Common myeloid progenitor, CD34-positive (primary cell): ENCODE results near the gene SLC38A7.
"Not testable (repeated sequence)": the region's sequence is repeated elsewhere in the genome, so short reads cannot be mapped to it uniquely, and the experiment has no call there.

Source experiments
- CTCF ChIA-PET: fragments of 350-600 bp; sonication (Branson Sonifier 250); formaldehyde crosslinking; loops from one replicate; lab custom pipeline; 2021; ENCODE audit warnings: antibody characterized with exemption; lab: Charles Lee
- POLR2A ChIA-PET: fragments of 350-600 bp; sonication (Branson Sonifier 250); formaldehyde crosslinking; loops from one replicate; lab custom pipeline; 2021; ENCODE audit warnings: antibody characterized with exemption; lab: Charles Lee
- DNase-seq, 3 donors: peaks; one replicate each; pipeline versions ENCODE4 v3.0.0 to v3.0.0-alpha.2; 2013
- H3K27ac ChIP-seq, 2 experiments: 1 replicate in 1 of 2; 2 replicates in 1 of 2; pipeline ENCODE4 v1.7.0; 2013; ENCODE audit warnings: inconsistent platforms in 2 of 2, low read length in 2 of 2, mild to moderate bottlenecking in 2 of 2, low read depth in 1 of 2, moderate library complexity in 1 of 2; ENCODE audit not compliant: severe bottlenecking in 2 of 2, insufficient read depth in 1 of 2, poor library complexity in 1 of 2
- H3K27me3 ChIP-seq, 5 experiments: replicated peaks in 2 of 5; 1 replicate in 3 of 5; 2 replicates in 2 of 5; pipeline versions ENCODE4 v1.6.1 to v1.7.0; 2013; ENCODE audit warnings: low read length in 4 of 5, mild to moderate bottlenecking in 2 of 5, moderate library complexity in 2 of 5, inconsistent platforms in 1 of 5; ENCODE audit not compliant: insufficient read depth in 5 of 5, control insufficient read depth in 4 of 5
- H3K36me3 ChIP-seq, 4 experiments: 1 replicate in 2 of 4; 2 replicates in 2 of 4; pipeline versions ENCODE4 v1.6.1 to v1.7.0; 2013; ENCODE audit warnings: low read length in 3 of 4, control low read depth in 1 of 4, mild to moderate bottlenecking in 1 of 4; ENCODE audit not compliant: control insufficient read depth in 4 of 4, insufficient read depth in 4 of 4
- H3K4me1 ChIP-seq, 4 experiments: 1 replicate in 3 of 4; 2 replicates in 1 of 4; pipeline versions ENCODE4 v1.6.1 to v1.7.1; 2013; ENCODE audit warnings: low read length in 3 of 4, mild to moderate bottlenecking in 3 of 4, control low read depth in 1 of 4, inconsistent platforms in 1 of 4, moderate library complexity in 1 of 4; ENCODE audit not compliant: control insufficient read depth in 4 of 4, insufficient read depth in 4 of 4; ENCODE audit errors: control extremely low read depth in 1 of 4
- H3K4me3 ChIP-seq, 7 experiments: 1 replicate in 4 of 7; 2 replicates in 3 of 7; pipeline versions ENCODE4 v1.5.1 to v1.7.0; 2013; ENCODE audit warnings: mild to moderate bottlenecking in 7 of 7, low read length in 6 of 7, moderate library complexity in 6 of 7, inconsistent platforms in 2 of 7, low read depth in 2 of 7, control low read depth in 1 of 7; ENCODE audit not compliant: insufficient read depth in 4 of 7, control insufficient read depth in 1 of 7; ENCODE audit errors: extremely low read depth in 1 of 7
- H3K9me3 ChIP-seq, 5 experiments: 1 replicate in 4 of 5; 2 replicates in 1 of 5; pipeline versions ENCODE4 v1.6.1 to v1.7.1; 2013; ENCODE audit warnings: low read length in 4 of 5, mild to moderate bottlenecking in 2 of 5, inconsistent platforms in 1 of 5, low read depth in 1 of 5, moderate library complexity in 1 of 5; ENCODE audit not compliant: control insufficient read depth in 4 of 5, insufficient read depth in 2 of 5; ENCODE audit errors: control extremely low read depth in 1 of 5
- WGBS: methylation state at CpG from one replicate; pipeline ENCODE4 v1.1.5; 2013; ENCODE audit not compliant: insufficient coverage; 5-methylcytosine and 5-hydroxymethylcytosine counted together

SLC38A7 gene

DNA sequence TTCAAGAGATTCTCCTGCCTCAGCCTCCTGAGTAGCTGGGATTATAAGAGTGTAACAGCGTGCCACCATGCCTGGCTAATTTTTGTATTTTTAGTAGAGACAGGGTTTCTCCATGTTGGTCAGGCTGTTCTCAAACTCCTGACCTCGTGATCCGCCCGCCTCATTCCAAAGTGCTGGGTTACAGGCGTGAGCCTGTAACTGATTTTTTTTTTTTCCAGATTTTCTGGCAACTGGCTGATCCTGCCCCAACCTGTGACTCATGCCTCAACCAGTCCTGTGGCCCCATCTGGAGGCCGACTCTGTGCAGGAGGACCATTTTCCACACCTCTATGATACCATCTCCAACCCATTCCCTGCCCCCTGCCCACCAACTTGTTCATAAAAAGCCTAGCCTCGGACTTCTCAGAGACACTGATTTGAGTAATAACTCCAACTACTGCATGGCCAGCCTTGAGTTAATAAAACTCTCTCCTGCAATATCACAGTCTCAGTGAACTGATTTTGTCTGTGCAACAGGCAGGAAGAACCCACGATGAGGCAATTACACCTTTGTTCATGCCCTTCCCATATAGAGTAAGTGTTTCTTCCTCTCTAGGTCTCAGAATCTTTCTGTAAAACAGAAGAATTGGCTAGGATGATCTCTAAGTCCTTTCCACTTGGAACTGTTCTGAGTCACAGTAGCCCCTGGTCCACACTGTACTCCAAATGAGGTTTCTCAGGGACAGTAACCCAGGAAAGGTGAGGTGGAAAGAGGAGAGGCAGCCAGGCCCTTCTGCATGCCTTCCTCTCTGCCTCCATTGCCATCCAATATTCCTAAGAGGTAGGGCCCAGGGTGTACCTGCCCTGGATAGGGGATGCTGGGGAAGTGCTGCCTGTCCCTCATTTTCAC, 46.2 kb downstream of the SLC38A7 start:
- Histone ChIP-seq H3K36me3 (no peaks in the 10 kb centered on the region), H3K4me3 (no peak overlapping the region), H3K27me3 (peaks cover 0 to 2% (median 0%) of the 10 kb centered on the region in 5 experiments), H3K9me3 (no peaks in the 10 kb centered on the region), H3K27ac (no peak overlapping the region), H3K4me1 (peaks cover 0 to 8% (median 5%) of the 10 kb centered on the region in 4 experiments)
- CTCF ChIA-PET: no interaction called here
- 81% methylated on average over 7 of the region's 8 CpGs for WGBS
- POLR2A ChIA-PET: no interaction called here
- peak in 2 of 3 donors; percentile 13 to 35 for DNase-seq

DNA sequence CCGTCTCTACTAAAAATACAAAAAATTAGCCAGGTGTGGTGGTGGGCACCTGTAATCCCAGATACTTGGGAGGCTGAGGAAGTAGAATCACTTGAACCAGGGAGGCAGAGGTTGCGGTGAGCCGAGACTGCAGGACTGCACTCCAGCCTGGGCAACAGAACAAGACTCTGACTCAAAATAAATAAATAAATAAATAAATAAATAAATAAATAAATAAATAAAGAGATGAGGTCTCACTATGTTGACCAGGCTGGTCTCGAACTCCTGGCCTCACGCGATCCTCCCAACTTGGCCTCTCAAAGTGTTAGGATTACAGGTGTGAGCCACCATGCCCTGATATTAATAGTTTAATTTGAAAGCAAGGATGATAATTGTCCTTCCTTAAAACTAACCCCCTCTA, 47.5 kb downstream of the SLC38A7 start:
- H3K27me3 ChIP-seq, H3K9me3 ChIP-seq, DNase-seq, H3K27ac ChIP-seq, H3K4me1 ChIP-seq, H3K36me3 ChIP-seq, H3K4me3 ChIP-seq, POLR2A ChIA-PET: not testable (repeated sequence)
- WGBS: 100% methylated on average over 3 of the region's 6 CpGs
- CTCF ChIA-PET: interaction anchor here (1.4 kb wide), 1 partner anchor 14 kb away, joined by 3 read pairs; no protein-coding TSS in a partner anchor

DNA sequence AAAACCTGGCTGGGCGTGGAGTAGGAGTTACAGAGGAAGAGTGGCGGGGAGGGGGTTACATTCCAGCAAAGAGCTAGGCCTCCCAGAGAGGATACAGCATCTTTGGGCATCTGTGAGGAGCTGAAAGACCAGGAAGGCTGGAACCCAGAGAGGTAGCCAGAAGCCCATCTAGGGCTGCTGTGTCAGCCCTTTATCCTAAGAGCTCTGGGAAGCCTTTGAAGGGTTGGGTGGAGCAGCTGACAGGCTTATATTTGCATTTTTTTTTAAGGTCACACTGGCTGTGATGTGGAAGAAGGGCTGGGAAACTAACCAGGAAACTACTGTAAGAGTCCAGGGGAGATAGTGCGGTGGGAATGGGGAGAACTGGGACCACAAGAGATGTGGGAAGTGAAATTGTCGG, 48.1 kb downstream of the SLC38A7 start:
- DNase-seq: no peak

GRCh38 chr16:58635502-58635901, 49.1 kb downstream of the SLC38A7 start:
- ChIA-PET POLR2A (interaction anchor here (0.6 kb wide), 1 partner anchor 60 kb away, joined by 3 read pairs; no protein-coding TSS in a partner anchor), CTCF (interaction anchor here (1.3 to 1.4 kb wide), 2 partner anchors 13 to 26 kb away, joined by 3 read pairs; no protein-coding TSS in a partner anchor)
- DNase-seq: no peak
- Histone ChIP-seq H3K27me3 (peaks cover 0 to 2% (median 0%) of the 10 kb centered on the region in 5 experiments), H3K9me3 (no peaks in the 10 kb centered on the region), H3K36me3 (no peaks in the 10 kb centered on the region), H3K27ac (no peak overlapping the region), H3K4me1 (peaks cover 0 to 10% (median 7%) of the 10 kb centered on the region in 4 experiments), H3K4me3 (no peak overlapping the region)
- WGBS: 100% methylated on average over 3 of the region's 4 CpGs

More for the DNA sequence above, 48.1 kb downstream of the SLC38A7 start:
- 78% methylated on average over 2 of the region's 4 CpGs for WGBS
- Histone ChIP-seq H3K27me3 (peaks cover 0 to 2% (median 0%) of the 10 kb centered on the region in 5 experiments), H3K27ac (no peak overlapping the region), H3K9me3 (no peaks in the 10 kb centered on the region), H3K4me3 (no peak overlapping the region), H3K4me1 (peaks cover 0 to 8% (median 5%) of the 10 kb centered on the region in 4 experiments), H3K36me3 (no peaks in the 10 kb centered on the region)
- CTCF ChIA-PET: interaction anchor here (1.3 to 1.4 kb wide), 2 partner anchors 14 to 26 kb away, joined by 3 read pairs; no protein-coding TSS in a partner anchor
- POLR2A ChIA-PET: no interaction called here

- peaks cover 0 to 16% (median 8%) of the 10 kb centered on the region in 4 experiments for H3K4me1 ChIP-seq
- CTCF ChIA-PET: interaction anchor here (0.8 kb wide), 1 partner anchor 50 kb away, joined by 4 read pairs; the partner anchor contains the start of gene SLC38A7
- H3K27ac ChIP-seq: no peak overlapping the region
- H3K9me3 ChIP-seq: no peaks in the 10 kb centered on the region
- peaks cover 0 to 2% (median 0%) of the 10 kb centered on the region in 5 experiments for H3K27me3 ChIP-seq
- WGBS: 100% methylated on average over 2 of the region's 3 CpGs
- no peak overlapping the region for H3K4me3 ChIP-seq
- no peaks in the 10 kb centered on the region for H3K36me3 ChIP-seq
- no peak for DNase-seq
- POLR2A ChIA-PET: no interaction called here
Measured at GRCh38 chr16:58634265-58634802, 50.2 kb downstream of the SLC38A7 start.

DNA sequence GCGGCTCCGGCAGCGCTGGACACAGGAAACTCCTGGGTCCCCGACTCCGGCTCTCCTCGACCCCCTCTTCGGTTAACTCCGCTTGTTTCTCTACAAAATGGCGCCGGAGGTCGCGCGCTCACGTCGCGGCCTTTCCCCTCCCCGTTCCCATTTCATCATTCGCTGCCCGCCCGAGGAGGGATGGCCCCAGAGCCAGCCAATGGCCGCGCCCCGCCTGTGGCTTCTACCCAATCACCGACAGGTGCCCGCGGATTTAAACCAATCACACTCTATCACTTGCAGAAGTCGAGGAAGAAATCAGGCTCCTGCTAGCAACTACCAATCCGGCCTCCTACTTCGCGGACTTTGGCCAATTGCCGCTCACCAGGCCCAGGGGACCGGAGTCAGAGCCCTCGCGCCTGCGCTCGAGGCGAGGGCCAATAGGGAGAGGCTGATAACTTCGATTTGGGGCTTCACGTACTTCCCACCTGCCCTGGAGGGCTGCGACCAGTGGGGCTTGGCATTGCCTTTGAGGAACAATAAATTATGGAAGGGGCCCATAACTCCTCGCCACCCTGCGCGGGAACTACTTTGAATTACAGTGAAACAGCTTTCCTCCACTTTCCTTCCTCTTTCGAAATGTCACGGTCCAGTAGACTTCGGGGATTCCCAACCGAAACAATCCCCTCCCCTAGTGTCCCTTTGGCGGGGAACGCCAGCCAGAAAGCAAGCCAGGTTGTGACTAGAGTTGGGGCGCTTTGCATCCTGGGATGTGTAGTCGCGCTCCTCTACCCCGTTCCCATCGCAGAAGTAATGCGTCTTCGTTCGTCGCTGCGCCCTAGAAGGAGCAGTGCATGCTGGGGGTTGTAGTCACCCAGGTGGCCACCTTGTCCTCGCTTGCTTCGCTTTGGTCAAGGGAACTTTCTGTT, 54.6 kb downstream of the SLC38A7 start, which contains the start of gene CNOT1:
CNOT1 (minus strand) TSS at position 94 of the 908 bp plus-strand sequence. CDS start 30,489 bp downstream, outside the sequence.
- POLR2A ChIA-PET: interaction anchor here (0.8 kb wide), 1 partner anchor 15 kb away, joined by 5 read pairs; no protein-coding TSS in a partner anchor
- CTCF ChIA-PET: interaction anchor here (1.6 kb wide), 1 partner anchor 51 kb away, joined by 3 read pairs; no protein-coding TSS in a partner anchor
- Histone ChIP-seq H3K4me1 (peaks cover 9 to 31% (median 15%) of the 10 kb centered on the region in 4 experiments), H3K9me3 (no peaks in the 10 kb centered on the region), H3K4me3 (peak within 1 kb of the TSS; percentile 75 to 99 (median 98)), H3K27ac (peak within 1 kb of the TSS; percentile 99 to 100), H3K27me3 (no peaks in the 10 kb centered on the region), H3K36me3 (peaks cover 0 to 5% (median 1%) of the 10 kb centered on the region in 4 experiments)
- DNase-seq: peak; percentile 99 to 100 (median 99)
- WGBS: 0% methylated on average over 52 of the region's 61 CpGs
